Measurements from ENCODE around the gene JHY.

- TF ChIP-seq EZH2 (IDR thresholded peaks at IDR 0.05; ENCODE audit: low read length, missing control alignments) (no peak), CTCF (conservative IDR thresholded peaks at IDR 0.05 in 1 of 2, IDR thresholded peaks at IDR 0.05 in 1 of 2; ENCODE audit: low read depth in 1 of 2, low read length in 2 of 2) (no peak)
These were observed 40.7 kb downstream of the JHY start for GRCh38 chr11:122923302-122923701.

Data from fibroblast of lung (primary cell).